Bronchial epithelial cell (primary cell): ENCODE data around the gene JAM3. TPM values are rescaled to one million over a fixed set of nuclear protein-coding genes. Genes with fewer than 3 reads are reported as not detected.

Source experiments
- DNase-seq: peaks from one replicate; pipeline ENCODE4 v3.0.0-alpha.2; 2010; ENCODE audit warnings: low read depth
- FAIRE-seq: peaks from 2 replicates; lab custom pipeline; 2011; peaks lifted over from hg19 to GRCh38; lab: Jason Lieb, UNC
- H3K27me3 ChIP-seq: 2 replicates; pipeline ENCODE4 v1.5.1; 2011; ENCODE audit warnings: low read length; ENCODE audit not compliant: control insufficient read depth, insufficient read depth
- H3K36me3 ChIP-seq: 2 replicates; pipeline ENCODE4 v1.5.1; 2011; ENCODE audit warnings: low read length; ENCODE audit not compliant: control insufficient read depth, insufficient read depth
- H3K4me3 ChIP-seq: 2 replicates; pipeline ENCODE4 v1.5.1; 2011; ENCODE audit warnings: mild to moderate bottlenecking, low read depth, low read length, control low read depth
- CTCF ChIP-seq: IDR thresholded peaks from 2 replicates; pipeline ENCODE4 v1.5.1; 2011; ENCODE audit warnings: mild to moderate bottlenecking, moderate library complexity, low read length, control low read depth, inconsistent platforms; ENCODE audit not compliant: insufficient read depth, severe bottlenecking
- total RNA-seq: library from RNA; depleted of rRNA; stranded (reverse); fragments of >200 nt; gene quantifications from 2 replicates; pipeline ENCODE4 v1.2.1, GENCODE V29; 2014

JAM3 gene
- total RNA-seq, 1 donor from 2014 or later: 1.6 TPM

- Histone ChIP-seq H3K4me3 (no peak overlapping the region), H3K27me3 (no peaks in the 10 kb centered on the region), H3K36me3 (no peaks in the 10 kb centered on the region)
- no peak for TF ChIP-seq CTCF
- FAIRE-seq (no peak), DNase-seq (no peak)
Measured at GRCh38 chr11:134150195-134150903, 81.5 kb downstream of the JAM3 start.

GRCh38 chr11:134151083-134151747 is 82.3 kb downstream of the JAM3 start:
- Histone ChIP-seq H3K27me3 (no peaks in the 10 kb centered on the region), H3K36me3 (no peaks in the 10 kb centered on the region), H3K4me3 (no peak overlapping the region)
- no peak for TF ChIP-seq CTCF
- DNase-seq: no peak
- FAIRE-seq: no peak

- no peak for FAIRE-seq
- no peak overlapping the region for H3K4me3 ChIP-seq
- DNase-seq: no peak
- no peaks in the 10 kb centered on the region for H3K36me3 ChIP-seq
- no peak for TF ChIP-seq CTCF
- H3K27me3 ChIP-seq: no peaks in the 10 kb centered on the region
Measured at GRCh38 chr11:134152696-134153095, 83.8 kb downstream of the JAM3 start.

GRCh38 chr11:134153147-134153905 is 84.5 kb downstream of the JAM3 start:
- H3K36me3 ChIP-seq: peaks cover 2% of the 10 kb centered on the region
- FAIRE-seq (no peak), DNase-seq (no peak)
- H3K27me3 ChIP-seq: no peaks in the 10 kb centered on the region
- no peak for TF ChIP-seq CTCF
- no peak overlapping the region for H3K4me3 ChIP-seq

- no peak for DNase-seq
- H3K4me3 ChIP-seq: no peak overlapping the region
- no peak for FAIRE-seq
- H3K36me3 ChIP-seq: peaks cover 3% of the 10 kb centered on the region
- no peaks in the 10 kb centered on the region for H3K27me3 ChIP-seq
- no peak for TF ChIP-seq CTCF
Measured at GRCh38 chr11:134154441-134154840, 85.6 kb downstream of the JAM3 start.
